HS-27A (cell line): ENCODE results near the gene CD9.

Experiments
- DNase-seq: peaks from one replicate; pipeline ENCODE4 v3.0.0-alpha.2; 2012; ENCODE audit warnings: low read depth, missing footprints

The CD9 gene

GRCh38 chr12:6275928-6276887, 76.0 kb downstream of the CD9 start:
- DNase-seq: no peak

GRCh38 chr12:6276956-6277620, 76.9 kb downstream of the CD9 start:
- no peak for DNase-seq

- DNase-seq: no peak
Observed at GRCh38 chr12:6277982-6278438, 77.8 kb downstream of the CD9 start.

GRCh38 chr12:6278439-6279255, 78.4 kb downstream of the CD9 start:
- peak; percentile 52 for DNase-seq

- DNase-seq: no peak
Observed at GRCh38 chr12:6279256-6279628, 79.0 kb downstream of the CD9 start.

GRCh38 chr12:6279631-6280030, 79.4 kb downstream of the CD9 start:
- no peak for DNase-seq

GRCh38 chr12:6280053-6280469, 79.9 kb downstream of the CD9 start:
- peak; percentile 95 for DNase-seq

- no peak for DNase-seq
Observed at GRCh38 chr12:6280672-6281071, 80.5 kb downstream of the CD9 start.

GRCh38 chr12:6281081-6281809, 81.0 kb downstream of the CD9 start:
- DNase-seq: no peak

GRCh38 chr12:6282453-6282840, 82.2 kb downstream of the CD9 start:
- DNase-seq: no peak

GRCh38 chr12:6284273-6284672, 84.1 kb downstream of the CD9 start:
- DNase-seq: no peak

GRCh38 chr12:6285063-6285477, 84.9 kb downstream of the CD9 start:
- peak; percentile 60 for DNase-seq

GRCh38 chr12:6285532-6286306, 85.5 kb downstream of the CD9 start:
- DNase-seq: no peak
